OCI-LY1 (cell line): ENCODE results near the gene SIN3A.

Source experiments
- H2AFZ ChIP-seq: fragments of 200-600 bp; sonication (generic), shearing (Covaris generic); 2 replicates; pipeline ENCODE4 v1.6.0; 2014; ENCODE audit warnings: antibody characterized with exemption, mild to moderate bottlenecking, low read length
- H3F3A ChIP-seq: fragments of 200-600 bp; sonication (generic), shearing (Covaris generic); 2 replicates; pipeline ENCODE4 v1.6.0; 2014; ENCODE audit warnings: mild to moderate bottlenecking, antibody characterized with exemption, low read length, moderate library complexity; ENCODE audit not compliant: insufficient read depth
- H3K27ac ChIP-seq: fragments of 200-600 bp; sonication (generic); 2 replicates; pipeline ENCODE4 v1.5.1; 2014; ENCODE audit warnings: low read length, mixed run types, mild to moderate bottlenecking, low read depth; ENCODE audit not compliant: poor library complexity, severe bottlenecking
- H3K27me3 ChIP-seq: fragments of 200-600 bp; sonication (generic); 2 replicates; pipeline ENCODE4 v1.6.0; 2014; ENCODE audit warnings: antibody characterized with exemption, mild to moderate bottlenecking, low read length, moderate library complexity; ENCODE audit not compliant: insufficient read depth
- H3K36me3 ChIP-seq: fragments of 200-600 bp; sonication (generic); 2 replicates; pipeline ENCODE4 v1.6.1; 2014; ENCODE audit warnings: mild to moderate bottlenecking, antibody characterized with exemption, low read length, moderate library complexity, mixed read lengths; ENCODE audit not compliant: insufficient read depth
- H3K4me1 ChIP-seq: fragments of 200-600 bp; sonication (generic); 2 replicates; pipeline ENCODE4 v1.5.1; 2014; ENCODE audit warnings: mild to moderate bottlenecking, low read length, moderate library complexity; ENCODE audit not compliant: insufficient read depth, severe bottlenecking
- H3K4me2 ChIP-seq: fragments of 200-600 bp; sonication (generic), shearing (Covaris generic); 2 replicates; pipeline ENCODE4 v1.6.1; 2014; ENCODE audit warnings: low read length
- H3K4me3 ChIP-seq: fragments of 200-600 bp; sonication (generic); 2 replicates; pipeline ENCODE4 v1.5.1; 2014; ENCODE audit warnings: low read length, low read depth, mild to moderate bottlenecking, mixed read lengths; ENCODE audit not compliant: poor library complexity, severe bottlenecking
- H3K79me2 ChIP-seq: fragments of 200-600 bp; shearing (Covaris generic); 2 replicates; pipeline ENCODE4 v1.6.1; 2016; ENCODE audit warnings: mixed run types, low read length, mixed read lengths; ENCODE audit not compliant: insufficient read depth
- H3K9ac ChIP-seq: fragments of 200-600 bp; sonication (generic), shearing (Covaris generic); 2 replicates; pipeline ENCODE4 v1.6.1; 2014; ENCODE audit warnings: mild to moderate bottlenecking, low read length, mixed read lengths
- H3K9me2 ChIP-seq: fragments of 200-600 bp; sonication (generic), shearing (Covaris generic); 2 replicates; pipeline ENCODE4 v1.6.1; 2014; ENCODE audit warnings: low read depth, mild to moderate bottlenecking, low read length, mixed read lengths
- H3K9me3 ChIP-seq: fragments of 200-600 bp; shearing (Covaris generic); 2 replicates; pipeline ENCODE4 v1.6.1; 2014; ENCODE audit warnings: low read length, mixed read lengths
- H4K20me1 ChIP-seq: fragments of 200-600 bp; sonication (generic), shearing (Covaris generic); 2 replicates; pipeline ENCODE4 v1.6.0; 2016; ENCODE audit warnings: mild to moderate bottlenecking, low read length; ENCODE audit not compliant: insufficient read depth
- CTCF ChIP-seq: fragments of 200-600 bp; sonication (generic), shearing (Covaris generic); IDR thresholded peaks from 2 replicates; pipeline ENCODE4 v1.5.1; 2017; ENCODE audit warnings: mild to moderate bottlenecking, antibody characterized with exemption, low read length, moderate library complexity, mixed read lengths
- EZH2 ChIP-seq: fragments of 200-600 bp; sonication (generic), shearing (Covaris generic); IDR thresholded peaks from 2 replicates; pipeline ENCODE4 v1.8.0; 2017; ENCODE audit warnings: borderline replicate concordance, mixed run types, mild to moderate bottlenecking, antibody characterized with exemption, low read length, moderate library complexity, mixed read lengths

SIN3A gene

GRCh38 chr15:75431270-75431669 lies 20.2 kb downstream of the SIN3A start:
- Histone ChIP-seq H3K4me3 (no peak overlapping the region), H4K20me1 (peaks cover 2% of the 10 kb centered on the region; the same call in 1 of the 2 replicates), H3F3A (no peaks in the 10 kb centered on the region), H3K4me1 (no peaks in the 10 kb centered on the region), H3K9ac (no peak overlapping the region), H3K4me2 (no peak overlapping the region), H3K79me2 (peaks cover 52% of the 10 kb centered on the region), H3K9me2 (no peaks in the 10 kb centered on the region), H2AFZ (no peak overlapping the region), H3K27me3 (no peaks in the 10 kb centered on the region), H3K9me3 (no peaks in the 10 kb centered on the region), H3K36me3 (peaks cover 61% of the 10 kb centered on the region), H3K27ac (no peak overlapping the region)
- no peak for TF ChIP-seq CTCF
- TF ChIP-seq EZH2 = no peak

- no peak overlapping the region for H3K4me3 ChIP-seq
- peaks cover 42% of the 10 kb centered on the region for H3K79me2 ChIP-seq
- H3K36me3 ChIP-seq = peaks cover 58% of the 10 kb centered on the region
- no peaks in the 10 kb centered on the region for H3K9me3 ChIP-seq
- no peak overlapping the region for H3K27ac ChIP-seq
- TF ChIP-seq CTCF (no peak), EZH2 (no peak)
- no peaks in the 10 kb centered on the region for H3K9me2 ChIP-seq
- no peak overlapping the region for H3K4me2 ChIP-seq
- H3F3A ChIP-seq = no peaks in the 10 kb centered on the region
- H4K20me1 ChIP-seq = peaks cover 2% of the 10 kb centered on the region; the same call in 1 of the 2 replicates
- no peaks in the 10 kb centered on the region for H3K4me1 ChIP-seq
- H3K27me3 ChIP-seq = no peaks in the 10 kb centered on the region
- H3K9ac ChIP-seq = no peak overlapping the region
- no peak overlapping the region for H2AFZ ChIP-seq
Observed at GRCh38 chr15:75430259-75430658, 21.2 kb downstream of the SIN3A start.

- Histone ChIP-seq H3K36me3 (peaks cover 59% of the 10 kb centered on the region), H2AFZ (no peak overlapping the region), H3K4me3 (no peak overlapping the region), H3K9ac (no peak overlapping the region), H3K9me3 (no peaks in the 10 kb centered on the region), H3K4me2 (no peak overlapping the region), H4K20me1 (peaks cover 2% of the 10 kb centered on the region; the same call in 1 of the 2 replicates), H3K9me2 (no peaks in the 10 kb centered on the region), H3K79me2 (peaks cover 23% of the 10 kb centered on the region), H3K4me1 (no peaks in the 10 kb centered on the region), H3F3A (no peaks in the 10 kb centered on the region), H3K27ac (no peak overlapping the region), H3K27me3 (no peaks in the 10 kb centered on the region)
- TF ChIP-seq EZH2 (no peak), CTCF (no peak)
Observed at GRCh38 chr15:75428152-75428551, 23.3 kb downstream of the SIN3A start.
